GM18951 (cell line): ENCODE results near the gene RTKN.

Experiments
- POLR2A ChIP-seq: IDR thresholded peaks from 4 replicates; pipeline ENCODE4 v1.6.1; 2011; ENCODE audit warnings: mild to moderate bottlenecking; ENCODE audit not compliant: insufficient read length, insufficient read depth; ENCODE audit errors: extremely low read depth
- in situ Hi-C: fragments of 300-500 bp; cut with MboI; formaldehyde crosslinking; loops from one replicate; pipeline ENCODE4 v1.12.0; 2022; ENCODE audit warnings: low sequenced_read_pairs, mixed read lengths, inconsistent platforms; ENCODE audit not compliant: unreplicated experiment

Gene RTKN

DNA sequence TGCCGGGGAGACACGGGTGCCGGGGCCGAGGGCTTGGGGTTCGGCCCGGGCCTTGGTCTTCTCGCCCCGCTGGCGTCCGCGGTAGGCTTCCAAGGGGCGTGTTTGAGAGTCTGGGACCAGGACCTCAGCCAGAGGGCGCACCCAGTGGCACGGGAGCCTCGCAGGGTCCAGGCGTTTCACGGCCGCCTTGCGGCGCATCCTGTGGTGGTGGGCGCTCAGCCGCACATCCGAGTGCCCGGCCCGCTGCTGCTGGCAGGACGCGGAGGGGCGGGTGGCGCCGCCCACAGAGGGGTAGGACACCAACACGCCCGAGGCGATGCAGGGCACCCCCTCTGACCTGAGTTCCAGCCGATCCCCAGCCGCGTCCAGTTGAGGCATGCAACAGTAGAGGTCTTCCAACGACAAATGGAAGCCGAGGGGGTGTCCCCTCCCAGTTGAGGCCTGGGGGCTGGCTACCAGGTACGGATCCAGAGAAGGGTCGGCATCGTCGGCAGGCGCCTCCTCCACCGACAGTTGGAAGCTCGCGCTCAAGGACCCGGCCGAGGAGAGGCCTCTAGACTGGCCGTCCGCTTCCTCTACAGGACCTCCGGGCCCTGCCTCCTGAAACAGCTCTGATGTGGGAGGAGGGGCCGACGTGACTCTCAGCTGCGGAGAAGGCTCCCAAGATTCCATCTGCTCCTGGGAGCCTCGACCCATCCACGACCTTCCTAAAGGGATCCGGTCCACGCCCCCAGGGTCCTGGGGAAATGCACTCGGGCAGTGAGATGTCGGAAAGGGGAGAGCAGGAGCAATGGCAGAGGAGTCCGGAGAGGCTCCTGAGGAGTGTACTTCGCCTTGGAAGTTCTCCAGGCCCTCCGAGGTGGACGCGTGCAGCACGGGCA lies 26.6 kb downstream of the RTKN start:
- no peak for TF ChIP-seq POLR2A

DNA sequence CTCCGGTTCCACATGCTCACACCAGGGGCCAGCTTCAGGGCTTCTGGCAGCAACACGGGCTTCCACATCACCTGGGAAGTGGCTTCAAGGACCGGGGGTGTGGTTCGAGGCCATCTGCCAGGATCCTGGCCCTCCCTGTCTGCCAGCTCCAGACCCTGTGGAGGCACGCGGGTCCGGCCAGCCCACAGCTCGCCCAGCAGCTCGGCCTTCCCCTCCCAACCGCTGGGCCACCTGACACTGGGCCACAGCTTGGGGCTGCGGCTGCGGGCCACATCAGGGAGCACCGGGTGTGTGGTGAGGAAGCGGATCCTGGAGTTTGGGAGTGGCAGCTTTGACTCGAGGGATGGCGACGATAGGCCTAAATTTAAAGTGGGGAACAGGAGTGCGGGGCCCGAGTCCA lies 27.3 kb downstream of the RTKN start:
- in situ Hi-C loops: no loop called here
- TF ChIP-seq POLR2A: no peak

More for the DNA sequence above, 26.6 kb downstream of the RTKN start:
- in situ Hi-C loops: no loop called here

DNA sequence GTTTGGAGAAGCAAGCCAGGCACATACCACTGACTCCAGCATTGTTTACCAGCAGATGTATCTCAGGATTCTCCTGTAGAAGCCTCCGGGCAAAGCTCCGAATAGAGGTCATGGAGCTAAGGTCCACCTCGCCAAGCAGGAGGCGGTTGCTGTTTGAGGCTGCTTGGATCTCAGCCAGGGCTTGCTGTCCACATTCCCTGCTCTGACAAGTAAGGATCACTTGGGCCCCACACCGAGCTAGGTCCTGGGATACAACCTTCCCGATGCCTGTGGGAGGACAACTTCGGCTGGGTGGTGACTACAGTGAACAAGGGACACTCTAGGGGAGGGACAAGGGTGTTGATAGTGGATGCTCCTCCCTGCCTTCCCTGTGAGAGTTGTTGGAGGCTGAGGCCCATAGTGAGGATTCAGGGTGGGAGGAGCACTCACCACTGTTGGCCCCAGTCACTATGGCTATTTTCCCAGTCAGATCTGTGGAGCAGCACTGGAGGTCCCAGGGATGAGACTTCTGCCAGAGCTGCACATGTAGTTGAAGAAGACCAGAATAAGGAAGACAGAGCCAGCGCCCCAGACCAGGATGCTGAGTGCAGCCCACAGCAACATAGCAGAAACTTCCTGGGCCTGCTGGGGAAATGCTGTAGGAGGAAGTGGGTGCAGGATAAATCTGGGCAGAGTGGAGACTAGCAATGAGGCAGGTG lies 28.6 kb downstream of the RTKN start:
- in situ Hi-C loops: no loop called here
- TF ChIP-seq POLR2A: no peak

DNA sequence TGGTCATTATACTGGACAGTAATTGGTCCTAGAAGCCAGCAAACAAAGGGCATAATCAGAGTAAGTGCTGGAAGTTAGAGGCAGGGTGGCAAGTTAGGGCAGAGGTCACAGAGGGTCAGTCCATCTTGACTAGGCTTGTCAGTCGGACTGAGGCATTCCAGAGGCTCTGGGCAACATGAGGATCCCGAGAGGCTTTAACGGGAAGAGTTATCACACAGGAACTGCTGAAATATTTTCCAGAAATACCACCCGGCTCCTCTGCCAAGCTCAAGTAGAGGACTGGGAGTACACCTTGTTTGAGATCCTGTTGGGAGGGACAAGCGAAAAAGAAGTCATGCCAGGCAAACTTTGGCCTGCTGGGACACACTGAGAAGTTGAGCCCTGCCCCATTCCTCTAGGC lies 34.1 kb downstream of the RTKN start:
- in situ Hi-C loops: no loop called here
- TF ChIP-seq POLR2A: no peak

DNA sequence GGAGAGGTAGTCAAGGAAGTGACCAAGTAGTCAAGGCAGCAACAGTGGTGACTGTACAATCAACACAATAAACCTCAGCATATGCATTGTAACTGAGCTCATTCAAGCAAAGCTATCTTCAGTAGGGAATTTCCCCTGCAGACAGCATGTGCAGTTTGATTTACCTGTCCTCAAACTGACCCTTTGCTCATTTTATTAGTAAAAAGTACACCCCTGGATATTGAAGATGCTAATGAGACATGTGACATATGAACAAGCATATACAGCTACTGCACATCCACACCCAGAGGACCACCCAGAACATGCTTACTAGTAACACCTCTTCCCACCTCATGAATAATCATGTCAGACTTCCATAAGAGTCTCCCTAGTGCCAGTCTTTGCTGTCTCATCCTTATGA lies 35.7 kb downstream of the RTKN start:
- TF ChIP-seq POLR2A: no peak
- in situ Hi-C loops: no loop called here

DNA sequence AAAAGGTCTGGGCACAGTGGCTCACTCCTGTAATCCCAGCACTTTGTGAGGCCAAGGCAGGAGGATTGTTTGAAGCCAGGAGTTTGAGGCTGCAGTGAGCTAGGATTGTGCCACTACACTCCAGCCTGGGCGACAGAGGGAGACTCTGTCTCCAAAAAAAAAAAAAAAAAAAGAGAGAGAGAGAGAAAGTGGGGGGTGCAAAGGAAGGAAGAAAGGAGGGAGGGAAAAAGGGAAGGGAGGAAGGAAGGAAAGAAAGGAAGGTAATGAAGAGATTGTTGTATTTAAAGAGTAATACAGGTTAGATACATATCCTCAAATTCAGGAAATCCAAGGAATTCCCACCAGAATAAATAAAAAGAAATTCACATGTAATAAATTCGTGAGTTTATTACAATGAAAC lies 39.8 kb downstream of the RTKN start:
- in situ Hi-C loops: no loop called here
- TF ChIP-seq POLR2A: no peak

DNA sequence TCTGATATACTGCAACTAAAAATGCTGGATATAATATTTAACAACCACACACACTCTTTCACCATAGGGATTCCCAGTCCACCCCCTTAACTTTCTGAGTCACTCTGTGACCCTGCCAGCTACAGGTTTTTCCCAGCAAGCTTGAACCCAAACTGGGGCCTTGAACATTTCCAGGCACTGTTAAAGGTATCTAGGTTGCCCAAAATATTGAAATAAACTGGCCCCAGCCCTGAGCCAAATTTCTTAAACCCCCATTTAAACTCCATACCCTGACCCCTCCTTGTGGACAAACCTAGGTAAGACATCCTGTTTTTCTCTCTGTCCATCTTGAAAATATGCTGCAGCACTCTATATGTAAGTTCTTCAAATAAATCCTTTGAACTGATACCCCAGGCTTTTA lies 42.0 kb downstream of the RTKN start:
- in situ Hi-C loops: no loop called here
- TF ChIP-seq POLR2A: no peak

DNA sequence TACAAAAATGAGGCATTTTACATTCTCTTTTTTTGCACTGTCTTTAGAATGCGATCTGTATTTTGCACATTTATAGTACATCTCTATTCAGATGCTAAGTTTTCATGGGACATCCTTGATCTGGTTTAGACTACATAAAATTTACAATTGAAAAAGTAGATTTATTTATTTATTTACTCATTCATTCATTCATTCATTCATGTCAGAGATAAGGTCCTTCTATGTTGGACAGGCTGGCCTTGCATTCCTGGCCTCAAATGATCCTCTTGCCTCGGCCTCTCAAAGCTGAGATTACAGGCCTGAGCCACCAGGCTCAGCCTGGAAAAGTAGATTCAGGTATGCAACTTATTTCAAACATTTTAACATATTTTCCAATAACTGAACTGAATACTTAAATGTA lies 45.6 kb downstream of the RTKN start:
- no peak for TF ChIP-seq POLR2A
- in situ Hi-C loops: no loop called here

DNA sequence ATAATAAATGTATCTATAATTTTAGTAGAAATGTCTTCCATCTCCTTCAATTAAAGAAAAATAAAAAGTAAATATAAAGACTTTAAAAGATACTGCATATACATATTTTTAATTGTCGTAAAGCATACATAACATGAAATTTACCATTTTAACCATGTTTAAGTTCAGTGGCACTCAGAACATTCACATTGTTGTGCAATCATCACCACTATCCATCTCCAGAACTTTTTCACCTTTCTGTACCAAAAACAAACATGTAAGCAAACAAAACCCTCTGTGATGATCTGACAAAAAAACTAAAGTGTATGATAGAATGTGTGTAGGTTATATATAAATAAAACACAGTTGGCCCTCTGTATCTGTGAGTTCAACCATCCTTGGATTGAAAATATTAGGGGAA lies 48.2 kb downstream of the RTKN start:
- TF ChIP-seq POLR2A: no peak
- in situ Hi-C loops: no loop called here

DNA sequence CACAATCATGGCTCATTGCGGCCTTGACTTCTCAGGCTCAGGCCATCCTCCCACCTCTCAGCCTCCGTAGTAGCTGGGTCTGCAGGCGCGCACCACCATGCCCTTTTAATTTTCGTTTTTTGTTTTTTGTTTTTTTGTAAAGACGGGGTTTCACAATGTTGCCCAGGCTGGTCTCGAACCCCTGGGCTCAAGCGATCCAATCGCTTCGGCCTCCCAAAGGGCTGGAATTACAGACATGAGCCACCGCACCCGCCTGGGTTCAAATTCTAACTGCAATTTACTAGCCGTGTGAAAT lies 49.3 kb downstream of the RTKN start:
- no peak for TF ChIP-seq POLR2A
- in situ Hi-C loops: no loop called here

DNA sequence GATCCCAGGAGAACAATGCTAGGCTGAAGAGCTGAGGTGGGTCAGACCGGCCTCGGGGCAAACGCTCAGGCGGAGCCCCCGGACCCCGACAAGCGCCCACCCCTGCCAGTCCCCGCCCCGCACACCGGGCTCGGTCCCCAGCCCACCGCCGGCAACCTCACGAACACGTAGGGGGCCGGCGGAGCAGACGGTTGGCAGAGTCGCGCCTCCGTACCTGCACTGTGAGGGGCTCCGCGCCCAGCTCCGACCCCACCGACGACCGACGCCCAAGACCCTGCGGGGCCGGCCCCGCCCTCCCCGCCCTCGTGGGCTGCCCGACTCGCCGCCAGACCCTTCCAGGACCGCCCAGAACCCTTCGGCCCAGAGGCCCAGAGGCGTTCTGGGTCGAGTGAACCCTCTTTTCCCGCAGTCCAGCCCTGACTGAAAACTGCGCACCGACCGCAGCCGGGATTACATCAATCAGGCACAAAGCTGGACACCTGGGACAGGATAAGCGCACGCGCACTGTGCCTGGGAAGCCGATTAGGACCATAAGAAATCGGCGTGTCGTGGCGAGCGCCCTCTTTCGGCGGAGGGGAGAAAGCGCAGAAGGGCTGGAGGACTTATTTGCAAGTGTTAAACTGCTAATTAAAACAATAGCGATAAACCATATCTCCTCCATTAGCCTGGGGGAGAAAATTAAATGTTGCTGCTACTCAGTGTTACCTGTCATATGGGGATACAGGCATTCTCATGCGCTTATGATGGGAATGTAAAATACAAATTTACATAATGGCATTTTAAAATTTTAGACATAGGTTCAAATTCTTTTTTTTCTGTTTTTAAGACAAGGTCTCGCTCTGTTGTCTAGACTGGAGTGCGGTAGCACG lies 49.9 kb downstream of the RTKN start:
- in situ Hi-C loops: no loop called here
- TF ChIP-seq POLR2A: peak; percentile 71

DNA sequence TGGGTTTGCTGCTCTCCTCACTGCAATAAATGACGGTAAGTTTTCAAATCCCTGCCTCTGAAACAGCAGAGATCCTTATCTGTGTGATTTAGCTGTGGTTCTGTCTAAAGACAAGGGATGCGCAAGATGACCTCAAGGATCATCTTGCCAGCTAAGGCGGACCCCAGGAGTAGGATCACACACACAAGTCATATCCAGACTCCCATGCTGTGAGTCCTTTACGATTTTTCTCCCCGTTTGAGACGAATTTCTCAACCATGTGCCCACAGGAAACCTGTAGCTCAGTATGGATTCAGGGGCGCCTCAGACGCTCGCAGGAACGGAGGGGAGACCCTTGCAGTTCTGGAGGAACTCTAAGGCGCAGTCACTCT lies 50.5 kb downstream of the RTKN start:
- TF ChIP-seq POLR2A: no peak
- in situ Hi-C loops: no loop called here

DNA sequence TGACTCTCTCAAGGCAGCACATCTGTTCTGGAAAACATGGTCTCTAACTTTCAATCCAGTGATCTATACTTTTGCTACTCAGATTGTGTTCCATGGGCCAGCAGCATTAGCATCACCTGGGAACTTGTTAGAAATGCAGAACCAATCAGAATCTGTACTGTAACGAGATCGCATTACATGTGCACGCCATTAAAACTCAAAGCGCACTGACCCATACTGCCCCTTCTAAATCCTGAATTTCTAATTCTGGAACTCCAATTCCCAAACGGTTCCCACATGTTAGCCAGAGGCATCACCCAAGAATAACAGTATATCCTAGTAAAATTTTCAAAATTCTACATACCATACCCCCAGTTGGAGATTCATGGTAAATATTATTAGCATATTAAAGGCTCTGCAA lies 51.1 kb downstream of the RTKN start:
- no peak for TF ChIP-seq POLR2A
- in situ Hi-C loops: no loop called here
